Caco-2 (cell line): ENCODE data around the gene MSH4. TPM values are rescaled to one million over a fixed set of nuclear protein-coding genes. Genes with fewer than 3 reads are reported as not detected.
"Not testable (repeated sequence)": the region's sequence is repeated elsewhere in the genome, so short reads cannot be mapped to it uniquely, and the experiment has no call there.

ENCODE experiments used
- BruUV-seq: library from RNA; stranded (reverse); fragments of 400-500 nt; replicated peaks from 2 replicates; lab custom pipeline; 2021; lab: Mats Ljungman, UMichigan
- CTCF ChIA-PET: fragments of 300-600 bp; sonication (Branson Sonifier 250); formaldehyde crosslinking; loops from one replicate; lab custom pipeline; 2022; ENCODE audit warnings: antibody characterized with exemption; lab: Charles Lee
- POLR2A ChIA-PET: fragments of 300-600 bp; sonication (Branson Sonifier 250); formaldehyde crosslinking; loops from one replicate; lab custom pipeline; 2022; ENCODE audit warnings: antibody characterized with exemption; lab: Charles Lee
- DNase-seq, 2 experiments: peaks; one replicate each; pipeline versions ENCODE4 v3.0.0 to v3.0.0-alpha.2; 2020 to 2022
- H3K27me3 ChIP-seq: replicated peaks from 2 replicates; pipeline ENCODE4 v1.6.0; 2011; ENCODE audit warnings: low read length; ENCODE audit not compliant: control insufficient read depth, insufficient read depth
- H3K36me3 ChIP-seq: 2 replicates; pipeline ENCODE4 v1.5.1; 2011; ENCODE audit warnings: low read length; ENCODE audit not compliant: control insufficient read depth, insufficient read depth
- H3K4me1 ChIP-seq: fragments of 250-450 bp; sonication (Bioruptor Pico); 2 replicates; pipeline ENCODE4 v1.5.1; 2020; ENCODE audit warnings: mild to moderate bottlenecking
- H3K4me3 ChIP-seq: 2 replicates; pipeline ENCODE4 v1.5.1; 2011; ENCODE audit warnings: low read depth, mild to moderate bottlenecking, control low read depth, low read length
- H3K9me3 ChIP-seq: fragments of 250-450 bp; sonication (Bioruptor Pico); 2 replicates; pipeline ENCODE4 v1.5.1; 2020; ENCODE audit warnings: mild to moderate bottlenecking, moderate library complexity
- H3K27ac Mint-ChIP-seq: one replicate; pipeline ENCODE4 v1.8.0; 2022; ENCODE audit warnings: mixed read lengths; ENCODE audit not compliant: unreplicated experiment
- H3K27me3 Mint-ChIP-seq: one replicate; pipeline ENCODE4 v1.8.0; 2022; ENCODE audit warnings: mixed read lengths; ENCODE audit not compliant: insufficient read depth, unreplicated experiment
- H3K36me3 Mint-ChIP-seq: one replicate; pipeline ENCODE4 v1.8.0; 2022; ENCODE audit warnings: mild to moderate bottlenecking, mixed read lengths; ENCODE audit not compliant: insufficient read depth, unreplicated experiment
- H3K4me1 Mint-ChIP-seq: one replicate; pipeline ENCODE4 v1.8.0; 2022; ENCODE audit warnings: low read depth, mixed read lengths; ENCODE audit not compliant: unreplicated experiment
- H3K4me3 Mint-ChIP-seq: one replicate; pipeline ENCODE4 v1.8.0; 2022; ENCODE audit warnings: mild to moderate bottlenecking, moderate library complexity, mixed read lengths; ENCODE audit not compliant: unreplicated experiment
- H3K9me3 Mint-ChIP-seq: one replicate; pipeline ENCODE4 v1.8.0; 2022; ENCODE audit warnings: mixed read lengths; ENCODE audit not compliant: unreplicated experiment
- intact Hi-C: fragments of 100-400 bp; cut with micrococcal nuclease; formaldehyde crosslinking; loops from one replicate; pipeline ENCODE4 v1.10.0; 2022; ENCODE audit not compliant: unreplicated experiment
- total RNA-seq: library from RNA; stranded (reverse); gene quantifications from 2 replicates; pipeline ENCODE4 v1.2.3, GENCODE V29; 2022
- TF ChIP-seq, protein P1 (sequence below), 2 experiments: fragments of 200-600 bp in 1 of 2; IDR thresholded peaks; 1 replicate in 1 of 2; 2 replicates in 1 of 2; pipeline versions ENCODE4 v1.5.1 to v1.8.0; 2011 to 2022; ENCODE audit warnings: antibody characterized with exemption in 1 of 2, control low read depth in 1 of 2, inconsistent platforms in 1 of 2, low read depth in 1 of 2, low read length in 1 of 2, mild to moderate bottlenecking in 1 of 2, moderate library complexity in 1 of 2; ENCODE audit not compliant: insufficient read depth in 1 of 2, severe bottlenecking in 1 of 2, unreplicated experiment in 1 of 2

MSH4 gene
- total RNA-seq, 1 experiment from 2014 or later: 0.34 TPM

DNA sequence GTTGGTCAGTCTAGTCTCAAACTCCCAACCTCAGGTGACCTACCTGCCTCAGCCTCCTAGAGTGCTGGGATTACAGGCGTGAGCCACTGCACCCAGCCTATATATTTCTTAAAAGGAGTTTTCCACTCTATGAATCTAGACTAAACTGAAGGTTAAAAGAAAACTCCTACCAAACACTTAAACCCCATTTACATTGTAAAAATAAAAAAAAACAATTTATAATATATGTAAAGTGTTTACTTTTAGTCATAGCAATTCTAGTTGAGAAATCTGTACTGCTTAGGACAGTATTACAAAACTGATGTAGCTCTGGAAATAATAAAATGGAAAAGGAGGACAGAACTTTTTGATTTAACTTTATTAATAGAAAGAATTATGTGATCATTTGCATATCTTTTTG, 126.0 kb downstream of the MSH4 start:
- H3K36me3 Mint-ChIP-seq: no peaks in the 10 kb centered on the region

DNA sequence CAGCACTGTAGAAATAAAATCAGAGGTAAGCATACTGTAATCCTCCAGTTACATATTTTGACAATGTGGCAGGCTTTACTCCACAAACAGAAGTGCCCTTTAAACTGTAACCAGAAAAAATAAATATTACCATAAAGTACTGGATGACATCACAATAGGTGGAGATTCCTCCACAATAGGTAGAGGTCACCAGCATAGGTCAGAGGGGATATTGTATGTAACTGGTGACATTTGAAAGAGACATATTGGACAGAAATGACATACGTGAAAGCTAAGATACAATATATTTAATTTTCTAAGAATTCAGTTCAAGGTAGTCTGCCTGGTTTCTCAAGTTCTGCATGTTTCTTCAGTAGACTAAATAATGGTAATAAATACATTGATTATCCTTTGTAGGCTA, 135.6 kb downstream of the MSH4 start, which contains the start of gene ASB17:
TSS of gene ASB17 (minus strand) at position 101 of the 400 bp plus-strand sequence. CDS start 113 bp downstream, outside the sequence.
- no peaks in the 10 kb centered on the region for H3K27me3 ChIP-seq
- no TSS peak for BruUV-seq
- DNase-seq: no peak
- intact Hi-C loops: no loop called here
- 0 out of 2 replicates have a peak, but pooled peaks cover 7% of the 10 kb centered on the region for H3K4me1 ChIP-seq
- ChIA-PET CTCF (no interaction called here), POLR2A (no interaction called here)
- Mint-ChIP-seq H3K27me3 (no peaks in the 10 kb centered on the region), H3K9me3 (peaks cover 17% of the 10 kb centered on the region), H3K4me3 (no peak within 1 kb of the TSS), H3K36me3 (no peaks in the 10 kb centered on the region), H3K4me1 (peaks cover 5% of the 10 kb centered on the region), H3K27ac (no peak within 1 kb of the TSS)
- no peaks in the 10 kb centered on the region for H3K9me3 ChIP-seq
- no peaks in the 10 kb centered on the region for H3K36me3 ChIP-seq
- TF ChIP-seq, protein P1, sequence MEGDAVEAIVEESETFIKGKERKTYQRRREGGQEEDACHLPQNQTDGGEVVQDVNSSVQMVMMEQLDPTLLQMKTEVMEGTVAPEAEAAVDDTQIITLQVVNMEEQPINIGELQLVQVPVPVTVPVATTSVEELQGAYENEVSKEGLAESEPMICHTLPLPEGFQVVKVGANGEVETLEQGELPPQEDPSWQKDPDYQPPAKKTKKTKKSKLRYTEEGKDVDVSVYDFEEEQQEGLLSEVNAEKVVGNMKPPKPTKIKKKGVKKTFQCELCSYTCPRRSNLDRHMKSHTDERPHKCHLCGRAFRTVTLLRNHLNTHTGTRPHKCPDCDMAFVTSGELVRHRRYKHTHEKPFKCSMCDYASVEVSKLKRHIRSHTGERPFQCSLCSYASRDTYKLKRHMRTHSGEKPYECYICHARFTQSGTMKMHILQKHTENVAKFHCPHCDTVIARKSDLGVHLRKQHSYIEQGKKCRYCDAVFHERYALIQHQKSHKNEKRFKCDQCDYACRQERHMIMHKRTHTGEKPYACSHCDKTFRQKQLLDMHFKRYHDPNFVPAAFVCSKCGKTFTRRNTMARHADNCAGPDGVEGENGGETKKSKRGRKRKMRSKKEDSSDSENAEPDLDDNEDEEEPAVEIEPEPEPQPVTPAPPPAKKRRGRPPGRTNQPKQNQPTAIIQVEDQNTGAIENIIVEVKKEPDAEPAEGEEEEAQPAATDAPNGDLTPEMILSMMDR (IDR thresholded peaks at IDR 0.05; ENCODE audit: insufficient read depth in 1 of 2, low read depth in 1 of 2, low read length in 1 of 2, severe bottlenecking in 1 of 2, unreplicated experiment in 1 of 2): no peak
- H3K4me3 ChIP-seq: no peak within 1 kb of the TSS

More for the DNA sequence above, 126.0 kb downstream of the MSH4 start:
- no peaks in the 10 kb centered on the region for H3K36me3 ChIP-seq
- H3K4me3 ChIP-seq: no peak overlapping the region
- Mint-ChIP-seq H3K27me3 (no peaks in the 10 kb centered on the region), H3K4me3 (no peak overlapping the region), H3K9me3 (peaks cover 5% of the 10 kb centered on the region), H3K27ac (no peak overlapping the region), H3K4me1 (no peaks in the 10 kb centered on the region)
- no peaks in the 10 kb centered on the region for H3K27me3 ChIP-seq
- H3K9me3 ChIP-seq: no peaks in the 10 kb centered on the region
- ChIA-PET POLR2A (no interaction called here), CTCF (no interaction called here)
- TF ChIP-seq, protein P1 (IDR thresholded peaks at IDR 0.05; ENCODE audit: insufficient read depth in 1 of 2, low read depth in 1 of 2, low read length in 1 of 2, severe bottlenecking in 1 of 2, unreplicated experiment in 1 of 2): no peak
- no TSS peak for BruUV-seq
- no peak for DNase-seq
- intact Hi-C loops: no loop called here
- no peaks in the 10 kb centered on the region for H3K4me1 ChIP-seq

DNA sequence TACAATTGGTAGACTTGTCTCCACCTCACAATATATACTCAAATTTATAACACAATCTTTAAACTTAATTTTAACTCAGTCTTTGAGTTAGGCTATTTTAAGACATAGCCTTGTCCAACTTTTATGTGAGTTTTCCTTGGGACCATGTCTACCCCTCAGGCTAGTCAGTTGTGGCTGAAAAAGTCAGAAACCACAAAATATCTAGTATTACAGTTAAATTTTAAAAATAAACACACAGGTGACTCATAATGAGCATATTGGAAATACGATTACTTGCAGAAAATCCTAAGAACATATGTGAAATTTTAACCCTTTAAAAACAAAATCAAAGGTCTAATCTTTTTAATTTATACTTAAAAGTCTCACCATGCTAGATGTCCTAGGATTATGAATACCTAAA, 140.4 kb downstream of the MSH4 start:
- Mint-ChIP-seq H3K4me1 (peaks cover 6% of the 10 kb centered on the region), H3K27me3 (no peaks in the 10 kb centered on the region), H3K4me3 (no peak overlapping the region), H3K27ac (no peak overlapping the region), H3K9me3 (no peaks in the 10 kb centered on the region), H3K36me3 (no peaks in the 10 kb centered on the region)
- TF ChIP-seq, protein P1 (IDR thresholded peaks at IDR 0.05; ENCODE audit: insufficient read depth in 1 of 2, low read depth in 1 of 2, low read length in 1 of 2, severe bottlenecking in 1 of 2, unreplicated experiment in 1 of 2): no peak
- intact Hi-C loops: loop anchor here (1.0 kb wide), 1 partner anchor 15 kb away; no protein-coding TSS in a partner anchor
- H3K4me3 ChIP-seq: no peak overlapping the region
- H3K9me3 ChIP-seq: no peaks in the 10 kb centered on the region
- no peaks in the 10 kb centered on the region for H3K27me3 ChIP-seq
- DNase-seq: no peak
- BruUV-seq: no TSS peak
- ChIA-PET POLR2A (no interaction called here), CTCF (no interaction called here)
- H3K4me1 ChIP-seq: 0 out of 2 replicates have a peak, but pooled peaks cover 7% of the 10 kb centered on the region
- H3K36me3 ChIP-seq: no peaks in the 10 kb centered on the region

DNA sequence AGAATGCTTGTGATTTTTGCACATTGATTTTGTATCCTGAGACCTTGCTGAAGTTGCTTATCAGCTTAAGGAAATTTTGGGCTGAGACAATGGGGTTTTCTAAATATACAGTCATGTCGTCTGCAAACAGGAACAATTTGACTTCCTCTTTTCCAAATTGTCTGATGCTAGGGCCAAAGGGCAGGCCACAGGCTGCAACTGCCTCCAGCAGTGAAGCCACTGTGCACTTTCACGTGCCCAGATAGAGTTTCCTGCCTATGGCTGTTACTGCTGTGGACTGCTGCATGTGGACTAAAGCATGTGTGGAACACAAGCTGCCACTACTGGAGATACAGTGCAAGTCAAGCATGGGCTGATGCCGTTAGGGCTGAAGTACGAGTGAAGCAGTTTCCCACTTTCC, 146.4 kb downstream of the MSH4 start:
- H3K27me3 ChIP-seq, H3K4me3 Mint-ChIP-seq, H3K36me3 Mint-ChIP-seq, H3K4me3 ChIP-seq, intact Hi-C loops, CTCF ChIA-PET, H3K27me3 Mint-ChIP-seq, POLR2A ChIA-PET, H3K27ac Mint-ChIP-seq, H3K9me3 ChIP-seq, BruUV-seq, DNase-seq, H3K36me3 ChIP-seq, H3K4me1 ChIP-seq, H3K4me1 Mint-ChIP-seq: not testable (repeated sequence)
- H3K9me3 Mint-ChIP-seq: peaks cover 11% of the 10 kb centered on the region
